Measurements from ENCODE around the gene TRPC4AP. TPM values are rescaled to one million over a fixed set of nuclear protein-coding genes. Genes with fewer than 3 reads are reported as not detected.

The TRPC4AP gene
- total RNA-seq, 4 donors from 2014 or later, result 48.4 to 87.3 (median 57.8) TPM

- no peak for DNase-seq (ENCODE audit: low spot score in 2 of 2)
- Histone ChIP-seq H3K9me3 (no peaks in the 10 kb centered on the region), H3K27me3 (no peaks in the 10 kb centered on the region), H3K4me1 (peaks cover 8% of the 10 kb centered on the region), H3K4me3 (no peak overlapping the region), H3K36me3 (peaks cover 81% of the 10 kb centered on the region), H3K27ac (no peak overlapping the region)
- 100% methylated on average over 2 of the region's 2 CpGs for WGBS
- no peak for TF ChIP-seq POLR2AphosphoS5 (IDR thresholded peaks at IDR 0.05)
- TF ChIP-seq CTCF (IDR thresholded peaks at IDR 0.05), result no peak
- no peak for TF ChIP-seq POLR2A (IDR thresholded peaks at IDR 0.05)
- TF ChIP-seq EP300 (IDR thresholded peaks at IDR 0.05), result no peak
Measured at GRCh38 chr20:34997774-34998173, 94.8 kb downstream of the TRPC4AP start.

- no peaks in the 10 kb centered on the region for H3K27me3 ChIP-seq
- H3K27ac ChIP-seq, result no peak overlapping the region
- H3K4me1 ChIP-seq, result peaks cover 8% of the 10 kb centered on the region
- no peak overlapping the region for H3K4me3 ChIP-seq
- 52% methylated on average over 37 of the region's 39 CpGs for WGBS
- peaks cover 75% of the 10 kb centered on the region for H3K36me3 ChIP-seq
- DNase-seq (ENCODE audit: low spot score in 2 of 2), result no peak
- no peaks in the 10 kb centered on the region for H3K9me3 ChIP-seq
- TF ChIP-seq POLR2A (IDR thresholded peaks at IDR 0.05) (no peak), EP300 (IDR thresholded peaks at IDR 0.05) (no peak), CTCF (IDR thresholded peaks at IDR 0.05) (no peak), POLR2AphosphoS5 (IDR thresholded peaks at IDR 0.05) (no peak)
Measured at GRCh38 chr20:34997131-34997561, 95.5 kb downstream of the TRPC4AP start.

GRCh38 chr20:34996243-34997028 lies 96.2 kb downstream of the TRPC4AP start:
- no peak for DNase-seq (ENCODE audit: low spot score in 2 of 2)
- H3K4me3 ChIP-seq, result no peak overlapping the region
- TF ChIP-seq EP300 (IDR thresholded peaks at IDR 0.05), result no peak
- TF ChIP-seq CTCF (IDR thresholded peaks at IDR 0.05), result no peak
- no peak for TF ChIP-seq POLR2AphosphoS5 (IDR thresholded peaks at IDR 0.05)
- no peak for TF ChIP-seq POLR2A (IDR thresholded peaks at IDR 0.05)
- H3K36me3 ChIP-seq, result peaks cover 68% of the 10 kb centered on the region
- no peaks in the 10 kb centered on the region for H3K27me3 ChIP-seq
- H3K9me3 ChIP-seq, result no peaks in the 10 kb centered on the region
- H3K4me1 ChIP-seq, result peaks cover 8% of the 10 kb centered on the region
- WGBS, result 96% methylated on average over 24 of the region's 26 CpGs
- H3K27ac ChIP-seq, result no peak overlapping the region

- DNase-seq (ENCODE audit: low spot score in 2 of 2), result no peak
- peaks cover 61% of the 10 kb centered on the region for H3K36me3 ChIP-seq
- H3K4me3 ChIP-seq, result no peak overlapping the region
- H3K27ac ChIP-seq, result no peak overlapping the region
- H3K4me1 ChIP-seq, result peaks cover 8% of the 10 kb centered on the region
- WGBS, result 98% methylated on average over 6 of the region's 7 CpGs
- H3K9me3 ChIP-seq, result no peaks in the 10 kb centered on the region
- no peak for TF ChIP-seq CTCF (IDR thresholded peaks at IDR 0.05)
- TF ChIP-seq EP300 (IDR thresholded peaks at IDR 0.05), result no peak
- TF ChIP-seq POLR2A (IDR thresholded peaks at IDR 0.05), result no peak
- no peak for TF ChIP-seq POLR2AphosphoS5 (IDR thresholded peaks at IDR 0.05)
- no peaks in the 10 kb centered on the region for H3K27me3 ChIP-seq
Measured at GRCh38 chr20:34995696-34996095, 96.9 kb downstream of the TRPC4AP start.

- H3K36me3 ChIP-seq, result peaks cover 56% of the 10 kb centered on the region
- 81% methylated on average over 14 of the region's 14 CpGs for WGBS
- TF ChIP-seq POLR2AphosphoS5 (IDR thresholded peaks at IDR 0.05) (no peak), POLR2A (IDR thresholded peaks at IDR 0.05) (no peak), EP300 (IDR thresholded peaks at IDR 0.05) (no peak), CTCF (IDR thresholded peaks at IDR 0.05) (no peak)
- no peaks in the 10 kb centered on the region for H3K9me3 ChIP-seq
- H3K27me3 ChIP-seq, result no peaks in the 10 kb centered on the region
- H3K4me3 ChIP-seq, result no peak overlapping the region
- H3K27ac ChIP-seq, result no peak overlapping the region
- H3K4me1 ChIP-seq, result peaks cover 8% of the 10 kb centered on the region
- no peak for DNase-seq (ENCODE audit: low spot score in 2 of 2)
Measured at GRCh38 chr20:34995192-34995591, 97.4 kb downstream of the TRPC4AP start.

All from suprapubic skin (tissue), 4 donors.